ENCODE data around the gene ATL3.

GRCh38 chr11:63612181-63612580, 59.0 kb downstream of the ATL3 start:
- TF ChIP-seq CTCF (IDR thresholded peaks at IDR 0.05) (no peak), REST (IDR thresholded peaks at IDR 0.05; ENCODE audit: insufficient read depth in 1 of 2, low read depth in 2 of 2, low read length in 1 of 2) (no peak), POLR2AphosphoS5 (IDR thresholded peaks at IDR 0.05; ENCODE audit: low read depth, low read length) (no peak), SIN3A (IDR thresholded peaks at IDR 0.05; ENCODE audit: borderline replicate concordance, insufficient read depth, low read depth, low read length) (no peak), TCF7L2 (IDR thresholded peaks at IDR 0.05; ENCODE audit: low read depth, low read length) (no peak)
